NT2/D1 (cell line): ENCODE data around the gene ATP6V1G2.

Experiments
- SUZ12 ChIP-seq: IDR thresholded peaks from 2 replicates; pipeline ENCODE4 v1.6.1; 2011; ENCODE audit not compliant: insufficient read length, insufficient read depth; ENCODE audit errors: extremely low read depth
- ZNF274 ChIP-seq: IDR thresholded peaks from 2 replicates; pipeline ENCODE4 v1.6.1; 2011; ENCODE audit warnings: mild to moderate bottlenecking, low read depth, low read length

- no peak for TF ChIP-seq ZNF274
- no peak for TF ChIP-seq SUZ12
Measured at GRCh38 chr6:31581434-31582229, 35.2 kb upstream of the ATP6V1G2 start.
